Activated CD8-positive, alpha-beta memory T cell treated with anti-CD3 and anti-CD28 coated beads for 36 hours (primary cell): ENCODE results near the gene AP1B1. TPM values are rescaled to one million over a fixed set of nuclear protein-coding genes. Genes with fewer than 3 reads are reported as not detected.

Experiments used
- CTCF ChIA-PET: fragments of 350-600 bp; sonication (Branson Sonifier 250); formaldehyde crosslinking; loops from one replicate; lab custom pipeline; 2021; ENCODE audit warnings: antibody characterized with exemption; lab: Charles Lee
- POLR2A ChIA-PET: fragments of 350-600 bp; sonication (Branson Sonifier 250); formaldehyde crosslinking; loops from one replicate; lab custom pipeline; 2021; ENCODE audit warnings: antibody characterized with exemption; lab: Charles Lee
- total RNA-seq, 2 experiments: library from RNA; stranded (reverse); gene quantifications; one replicate each; pipeline ENCODE4 v1.2.3, GENCODE V29; 2021

The AP1B1 gene
- total RNA-seq, 2 experiments from 2014 or later = 75.4 to 76.5 TPM

DNA sequence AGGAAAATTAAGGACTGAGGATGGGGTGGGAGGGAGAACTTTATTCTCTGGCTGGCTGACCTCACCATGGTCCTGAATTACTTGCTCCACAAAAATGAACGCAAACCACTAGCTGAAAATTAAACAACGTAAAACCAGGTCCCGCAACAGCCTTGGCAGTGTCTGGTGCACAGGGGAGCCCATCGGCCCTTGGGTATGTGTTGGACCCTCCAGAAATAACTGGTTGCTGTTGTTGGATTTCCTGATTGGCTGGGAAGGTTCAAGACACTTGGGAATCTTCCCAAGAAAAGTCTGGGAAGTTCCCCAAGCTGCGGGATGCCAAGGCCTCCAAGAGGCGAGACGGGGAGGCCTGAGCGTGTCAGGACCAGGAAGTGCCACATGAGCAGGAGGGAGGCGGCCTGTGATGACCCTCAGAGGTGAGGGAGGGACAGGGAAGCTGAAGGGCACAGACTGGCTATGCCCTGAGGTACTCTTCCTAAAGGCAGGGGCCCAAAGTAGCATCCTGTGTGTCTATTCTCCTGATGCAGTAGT is 62.5 kb downstream of the AP1B1 start:
- POLR2A ChIA-PET = no interaction called here
- CTCF ChIA-PET = no interaction called here

DNA sequence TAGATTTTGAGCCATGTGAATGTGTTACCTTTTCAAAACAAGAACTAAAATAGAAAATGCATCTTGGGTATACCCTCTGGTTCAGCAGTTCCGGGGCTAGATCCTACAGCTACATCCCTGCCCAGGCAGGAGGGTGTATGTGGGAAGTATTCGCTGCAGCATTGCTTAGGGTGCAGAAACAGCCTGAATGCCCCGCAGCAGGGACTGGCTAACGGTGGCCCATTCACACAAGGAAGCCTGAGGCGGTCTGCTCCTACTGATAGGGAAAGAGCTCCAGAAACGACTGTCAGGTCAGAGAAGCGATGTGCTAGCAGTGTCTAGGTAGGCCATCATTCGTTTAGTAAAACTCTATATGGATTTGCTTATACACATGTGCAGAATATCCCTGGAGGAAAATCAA is 63.0 kb downstream of the AP1B1 start:
- POLR2A ChIA-PET = no interaction called here

DNA sequence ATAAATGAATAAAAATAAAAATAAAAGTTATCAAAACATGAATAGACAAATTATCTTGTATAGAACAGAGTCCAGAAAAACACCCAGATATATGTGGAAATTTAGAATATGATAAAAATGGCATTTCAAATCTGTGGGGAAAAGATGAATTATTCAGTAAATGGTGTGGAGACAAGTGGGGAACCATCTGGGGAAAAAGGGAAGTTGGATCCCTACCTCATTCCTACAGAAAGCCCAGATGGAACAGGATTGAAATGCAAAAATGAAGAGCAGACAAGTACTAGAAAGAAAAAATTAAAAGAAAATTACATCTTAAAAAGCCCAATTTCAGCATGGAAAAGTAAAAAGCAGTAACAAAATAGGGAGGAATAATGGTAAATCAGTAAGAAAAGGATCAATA is 64.7 kb downstream of the AP1B1 start:
- CTCF ChIA-PET = interaction anchor here (1.5 kb wide), 1 partner anchor 11 kb away, joined by 3 read pairs; no protein-coding TSS in a partner anchor
- POLR2A ChIA-PET = no interaction called here

More for the DNA sequence above, 63.0 kb downstream of the AP1B1 start:
- CTCF ChIA-PET = no interaction called here

DNA sequence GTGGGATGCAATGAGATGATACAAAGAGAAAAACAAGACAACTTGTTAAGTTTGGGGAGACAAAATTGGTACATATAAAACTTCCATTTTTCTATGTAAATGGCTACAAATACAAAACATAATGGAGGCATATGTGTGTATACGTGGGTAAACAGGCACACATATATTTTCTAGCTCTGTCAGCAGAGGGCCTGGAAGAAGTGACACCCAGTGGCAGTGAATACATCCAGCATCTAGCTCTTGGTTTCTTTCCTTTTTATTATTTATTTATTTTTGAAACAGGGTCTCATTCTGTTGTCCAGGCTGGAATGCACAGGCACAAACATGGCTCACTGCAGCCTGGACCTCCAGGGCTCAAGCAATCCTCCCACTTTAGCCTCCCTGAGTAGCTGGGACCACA is 67.8 kb downstream of the AP1B1 start:
- CTCF ChIA-PET = no interaction called here
- POLR2A ChIA-PET = no interaction called here

DNA sequence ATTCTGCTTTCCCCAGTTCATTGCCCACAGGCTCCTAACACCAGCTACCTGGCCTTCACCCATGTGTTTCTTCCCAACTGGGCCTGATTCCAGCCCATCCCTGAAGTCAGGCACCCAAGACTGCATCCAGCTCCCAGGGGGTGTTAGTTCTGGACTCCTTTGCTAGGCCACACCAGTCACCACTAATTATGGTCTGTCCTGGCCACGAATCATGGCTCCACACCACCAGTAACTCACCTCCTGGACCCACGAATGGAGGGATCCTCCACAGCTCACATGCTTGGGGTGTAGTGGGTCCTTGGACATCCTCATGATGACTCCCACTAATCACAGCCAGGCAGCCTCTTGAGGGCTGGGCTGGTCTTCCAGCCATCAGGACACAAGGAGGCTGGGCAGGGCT is 69.3 kb downstream of the AP1B1 start:
- ChIA-PET POLR2A (no interaction called here), CTCF (no interaction called here)

DNA sequence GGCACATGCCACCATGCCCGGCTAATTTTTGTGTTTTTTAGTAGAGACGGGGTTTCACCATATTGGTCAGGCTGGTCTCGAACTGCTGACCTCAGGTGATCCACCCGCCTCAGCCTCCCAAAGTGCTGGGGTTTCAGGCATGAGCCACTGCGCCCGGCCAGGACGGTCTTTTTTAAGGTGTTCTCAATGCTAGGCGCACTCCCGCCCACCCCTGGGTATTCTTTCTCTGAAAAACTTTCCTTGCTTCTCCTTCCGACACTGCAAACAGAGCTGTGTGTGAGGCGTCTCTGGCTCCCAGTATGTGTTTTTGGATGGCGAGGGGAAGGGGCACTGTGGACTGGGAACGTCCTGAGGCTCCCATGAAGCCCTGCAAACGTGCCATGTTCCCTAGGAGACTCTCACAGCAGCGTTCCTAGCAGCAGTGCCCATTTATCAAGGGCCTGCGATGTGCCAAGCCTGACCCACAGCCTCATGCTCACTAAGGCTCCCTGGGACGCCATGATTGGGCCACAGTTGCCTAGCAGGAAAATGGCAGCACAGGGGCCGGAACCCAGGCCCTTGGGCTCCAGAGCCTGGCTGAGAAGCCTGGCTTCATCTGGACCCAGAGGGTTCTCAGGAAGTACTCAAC is 70.4 kb downstream of the AP1B1 start:
- CTCF ChIA-PET = interaction anchor here (1.1 kb wide), 1 partner anchor 12 kb away, joined by 4 read pairs; the partner anchor contains the start of gene GAS2L1
- POLR2A ChIA-PET = no interaction called here

DNA sequence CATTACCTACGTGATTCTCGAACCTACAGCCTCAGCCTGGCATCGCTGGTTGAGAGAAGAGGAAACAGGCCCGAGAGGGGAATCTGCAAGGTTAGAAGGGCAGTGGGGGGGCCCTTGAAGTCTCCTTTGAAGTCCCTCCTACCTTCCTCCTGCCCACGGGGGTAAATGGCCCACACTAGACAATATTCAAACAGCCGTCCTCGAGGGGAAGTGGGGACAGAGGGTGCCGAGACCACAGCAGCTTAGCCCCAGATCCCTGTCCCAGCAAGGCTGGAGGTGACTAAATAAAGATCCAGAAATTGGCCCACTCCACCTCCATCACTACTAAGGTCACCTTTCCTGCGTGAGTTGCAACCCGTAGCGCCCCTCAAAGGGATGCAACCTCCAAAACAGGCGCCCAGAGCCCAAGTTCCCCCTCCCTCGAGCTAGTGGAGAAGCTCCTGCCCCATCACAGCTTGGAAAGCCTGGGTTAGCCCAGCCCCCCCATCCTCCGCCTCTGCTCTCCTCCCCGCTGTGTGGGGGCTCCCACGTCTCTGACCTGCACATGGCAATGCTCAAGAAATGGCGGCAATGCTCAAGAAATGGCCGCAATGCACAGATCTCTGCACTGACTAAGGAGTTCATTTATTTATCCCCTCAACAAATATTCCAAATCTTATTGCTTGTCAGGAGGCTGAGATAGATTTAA is 72.1 kb downstream of the AP1B1 start:
- POLR2A ChIA-PET = no interaction called here

DNA sequence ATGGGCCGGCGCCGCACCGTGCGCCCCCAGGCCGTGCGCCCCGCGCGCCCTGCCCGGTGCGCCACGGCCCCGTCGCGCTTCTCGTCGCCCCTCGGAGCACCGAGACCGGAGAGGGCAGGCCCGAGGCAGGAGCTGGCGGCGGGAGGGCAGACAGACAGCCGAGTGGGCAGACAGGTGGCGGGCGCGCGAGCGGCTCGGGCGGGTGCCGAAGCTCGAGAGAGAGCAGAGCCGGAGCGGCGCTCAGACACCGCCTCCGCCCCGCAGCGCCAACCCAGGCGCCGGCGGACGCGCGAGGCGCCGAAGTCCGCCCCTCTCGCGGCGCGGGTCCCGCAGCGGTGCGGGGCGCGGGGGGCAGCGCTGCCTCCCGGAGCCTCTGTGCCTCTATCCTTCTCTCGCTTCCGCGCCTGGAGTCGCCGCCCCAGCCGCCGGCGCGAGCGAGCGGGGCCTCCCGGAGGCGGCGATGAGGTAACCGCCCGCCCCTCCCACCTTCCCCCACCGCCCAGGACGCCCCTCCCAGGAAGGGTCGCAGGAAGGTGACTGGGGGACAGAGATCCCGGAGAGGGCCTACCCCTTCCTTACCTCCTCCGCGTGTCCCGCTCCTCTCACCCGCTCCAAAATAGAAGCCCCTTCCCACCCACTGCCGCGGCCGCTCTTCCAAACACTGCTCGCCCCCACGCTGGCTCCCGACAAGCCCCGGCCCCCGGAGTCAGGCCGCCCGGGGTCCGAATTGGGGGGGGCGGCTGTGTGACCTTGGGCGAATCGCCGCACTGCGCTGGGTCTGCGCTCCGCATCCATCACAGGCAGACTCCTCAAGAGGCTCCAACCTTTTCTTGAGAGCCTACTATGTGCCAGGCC is 72.9 kb downstream of the AP1B1 start, which contains the start of gene RASL10A:
Gene RASL10A (minus strand): TSS at position 412 of the 855 bp plus-strand sequence. CDS start 451 bp downstream, outside the sequence.
- POLR2A ChIA-PET = no interaction called here
- CTCF ChIA-PET = no interaction called here

More for the DNA sequence above, 72.1 kb downstream of the AP1B1 start:
- CTCF ChIA-PET = no interaction called here

DNA sequence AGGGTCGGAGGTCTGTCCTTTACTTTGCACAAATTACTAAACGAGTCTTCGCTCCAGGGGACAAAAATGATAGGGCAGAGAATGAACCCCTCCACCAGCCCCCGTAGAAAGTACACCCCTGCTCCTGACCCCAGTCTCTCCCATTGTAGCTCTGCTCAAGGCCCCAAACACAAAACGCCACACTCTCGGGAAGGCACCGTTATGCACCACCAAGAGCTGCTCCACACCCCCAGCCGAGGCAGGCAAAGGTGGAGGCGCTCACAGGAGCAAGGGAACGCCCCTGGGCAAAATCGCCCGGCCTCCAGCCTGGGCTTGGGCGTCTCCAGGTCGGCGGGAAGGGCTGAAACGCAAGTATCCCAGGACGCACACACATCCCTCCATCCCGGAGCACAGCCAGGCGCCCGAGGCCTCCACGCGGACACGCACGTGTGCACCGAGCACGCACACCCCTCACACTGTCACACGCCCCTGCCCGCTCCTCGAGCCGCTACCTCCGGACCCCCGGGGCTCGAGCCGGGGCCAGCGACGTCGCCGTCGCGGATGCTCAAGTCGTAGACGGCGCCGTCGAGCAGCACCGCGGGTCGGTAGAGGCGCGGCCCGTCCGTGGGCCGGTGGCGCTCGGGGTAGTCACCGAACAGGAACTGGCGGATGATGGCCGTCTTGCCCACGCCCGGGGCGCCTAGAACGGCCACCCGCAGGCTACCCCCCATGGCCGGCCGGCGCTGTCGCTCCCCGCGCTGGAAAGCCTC is 73.7 kb downstream of the AP1B1 start:
- CTCF ChIA-PET = interaction anchor here (1.1 kb wide), 1 partner anchor 9 kb away, joined by 3 read pairs; the partner anchor contains the start of gene GAS2L1
- POLR2A ChIA-PET = interaction anchor here (0.6 kb wide), 1 partner anchor 1053 kb away, joined by 3 read pairs; no protein-coding TSS in a partner anchor

DNA sequence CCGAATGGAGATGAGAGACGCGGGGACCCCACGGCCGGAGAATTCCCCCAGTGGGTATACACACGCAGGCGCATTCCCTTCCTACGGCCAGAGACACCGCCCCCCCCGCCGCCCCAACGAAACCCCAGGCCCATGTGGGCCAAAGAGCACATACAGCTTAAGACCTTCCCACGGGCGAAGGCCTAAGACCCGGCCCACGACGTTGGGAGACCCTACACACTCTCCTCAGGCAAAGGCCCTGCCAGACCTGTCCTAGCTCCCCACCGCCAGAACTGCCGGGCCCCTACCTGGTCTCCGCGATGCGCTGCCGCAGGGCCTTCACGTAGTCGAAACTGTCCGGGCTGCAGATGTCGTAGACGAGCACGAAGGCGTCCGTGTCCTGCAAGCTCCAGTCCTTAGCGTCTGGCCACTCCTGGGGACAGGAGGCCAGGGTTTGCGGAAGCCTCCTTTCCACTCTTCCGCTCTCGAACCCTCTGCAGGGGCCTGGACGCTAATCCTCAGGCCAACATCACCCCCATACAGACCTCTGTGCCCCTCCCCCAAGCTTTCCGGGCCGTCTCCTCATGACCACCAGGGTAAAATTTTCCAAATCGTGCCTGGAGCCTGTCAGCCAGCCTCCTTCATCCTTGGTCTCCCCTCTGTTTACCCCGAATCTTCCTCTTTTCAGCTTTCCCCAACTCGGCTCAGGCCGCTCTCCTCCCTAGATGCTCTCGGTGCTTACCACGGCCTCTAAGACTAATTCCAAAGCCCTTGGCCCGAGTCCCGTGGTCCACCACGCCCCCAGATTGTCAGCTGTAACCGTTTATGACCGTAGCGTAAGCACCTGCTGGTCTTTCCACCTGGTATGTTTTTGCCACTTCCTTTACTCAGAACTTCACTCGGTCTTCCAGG is 74.5 kb downstream of the AP1B1 start:
- POLR2A ChIA-PET = interaction anchor here (0.6 kb wide), 1 partner anchor 1052 kb away, joined by 3 read pairs; no protein-coding TSS in a partner anchor
- CTCF ChIA-PET = interaction anchor here (0.6 to 1.5 kb wide), 6 partner anchors 8 to 1900 kb away, joined by 3 to 7 read pairs (median 3); partner anchors contain the start of gene GAS2L1

DNA sequence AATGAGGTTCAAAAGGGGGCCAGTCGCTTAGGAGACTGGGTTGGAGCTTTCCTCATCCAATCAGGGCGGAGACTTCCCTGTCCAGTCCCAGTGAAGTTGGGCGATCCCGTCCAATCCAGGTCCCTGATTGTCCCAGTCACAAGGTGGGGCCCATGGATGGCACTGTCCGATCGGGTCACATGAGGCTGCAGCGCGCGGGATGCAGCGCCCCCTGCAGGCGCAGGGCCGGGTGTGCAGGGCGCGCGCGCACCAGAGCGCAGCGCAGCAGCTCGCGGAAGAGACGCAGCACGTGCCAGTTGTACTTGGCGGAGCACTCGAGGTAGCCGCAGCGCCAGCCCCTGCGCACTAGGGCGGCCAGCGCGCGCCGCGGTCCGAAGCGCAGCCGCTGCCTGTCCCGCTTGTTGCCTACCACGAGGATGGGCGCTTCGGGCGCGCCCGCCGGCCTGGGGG is 75.2 kb downstream of the AP1B1 start:
- CTCF ChIA-PET = interaction anchor here (0.6 to 1.5 kb wide), 6 partner anchors 9 to 1900 kb away, joined by 3 to 7 read pairs (median 3); no protein-coding TSS in a partner anchor
- POLR2A ChIA-PET = no interaction called here

DNA sequence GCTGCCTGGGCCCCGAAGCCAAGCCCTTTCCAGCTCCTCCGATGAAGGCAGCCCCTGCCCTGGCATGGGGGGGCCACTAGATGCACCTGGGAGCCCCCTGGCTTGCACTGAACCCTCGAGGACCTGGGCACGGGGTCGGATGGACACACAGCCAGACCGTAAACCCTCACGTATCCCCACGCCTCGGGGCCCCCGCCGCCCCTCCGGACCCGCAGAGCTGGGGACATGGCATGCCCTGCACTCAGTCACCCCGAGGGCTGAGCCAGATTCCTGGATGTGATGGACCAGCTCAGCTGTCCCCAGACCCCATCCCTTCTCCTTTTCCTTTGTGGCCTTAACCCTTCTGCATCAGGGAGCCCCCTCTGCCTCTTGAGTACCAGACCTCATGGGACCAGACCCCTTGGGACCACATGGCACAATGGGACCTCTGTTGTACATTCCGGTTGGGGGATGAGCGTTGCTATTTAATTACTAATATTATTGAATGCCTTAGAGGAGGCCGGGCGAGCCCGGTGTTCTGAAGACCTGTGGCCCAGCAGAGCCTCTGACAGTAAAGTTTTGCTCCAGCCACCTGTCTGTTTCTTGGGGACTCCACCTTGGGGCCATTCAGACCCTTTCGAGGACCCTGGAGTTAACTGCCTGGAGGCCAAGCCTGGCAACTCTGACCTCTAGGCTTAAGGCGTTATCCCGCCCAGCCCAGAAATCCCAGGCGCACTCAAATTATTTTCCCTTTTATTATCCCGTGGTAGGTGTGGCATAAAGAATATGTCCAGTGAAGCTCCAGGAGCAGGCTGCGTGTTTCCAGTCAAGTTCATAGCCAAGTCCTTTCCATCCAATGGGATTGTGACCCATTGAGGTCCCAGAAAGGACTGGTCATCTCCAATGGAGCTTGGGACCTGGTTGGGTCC is 75.9 kb downstream of the AP1B1 start:
- CTCF ChIA-PET = interaction anchor here (0.8 to 1.5 kb wide), 5 partner anchors 9 to 45 kb away, joined by 3 to 7 read pairs (median 3); no protein-coding TSS in a partner anchor

DNA sequence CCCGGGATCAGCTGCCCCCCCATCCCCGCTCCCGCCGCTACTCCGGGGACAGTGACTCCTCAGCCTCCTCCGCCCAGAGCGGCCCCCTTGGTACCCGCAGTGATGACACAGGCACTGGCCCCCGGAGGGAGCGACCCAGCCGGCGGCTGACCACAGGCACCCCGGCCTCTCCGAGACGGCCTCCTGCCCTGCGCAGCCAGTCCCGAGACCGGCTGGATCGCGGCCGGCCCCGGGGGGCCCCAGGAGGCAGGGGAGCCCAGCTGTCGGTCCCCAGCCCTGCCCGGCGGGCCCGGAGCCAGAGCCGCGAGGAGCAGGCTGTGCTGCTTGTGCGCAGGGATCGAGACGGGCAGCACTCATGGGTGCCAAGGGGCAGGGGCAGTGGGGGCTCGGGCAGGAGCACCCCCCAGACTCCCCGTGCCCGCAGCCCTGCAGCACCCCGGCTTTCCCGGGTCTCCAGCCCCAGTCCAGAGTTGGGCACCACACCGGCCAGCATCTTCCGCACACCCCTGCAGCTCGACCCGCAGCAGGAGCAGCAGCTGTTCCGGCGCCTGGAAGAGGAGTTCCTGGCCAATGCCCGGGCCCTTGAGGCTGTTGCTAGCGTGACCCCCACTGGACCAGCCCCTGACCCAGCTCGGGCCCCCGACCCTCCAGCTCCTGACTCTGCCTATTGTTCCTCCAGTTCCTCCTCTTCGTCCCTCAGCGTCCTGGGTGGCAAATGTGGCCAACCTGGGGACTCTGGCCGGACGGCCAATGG is 76.7 kb downstream of the AP1B1 start:
- POLR2A ChIA-PET = no interaction called here
- CTCF ChIA-PET = no interaction called here

More for the DNA sequence above, 75.9 kb downstream of the AP1B1 start:
- POLR2A ChIA-PET = no interaction called here

DNA sequence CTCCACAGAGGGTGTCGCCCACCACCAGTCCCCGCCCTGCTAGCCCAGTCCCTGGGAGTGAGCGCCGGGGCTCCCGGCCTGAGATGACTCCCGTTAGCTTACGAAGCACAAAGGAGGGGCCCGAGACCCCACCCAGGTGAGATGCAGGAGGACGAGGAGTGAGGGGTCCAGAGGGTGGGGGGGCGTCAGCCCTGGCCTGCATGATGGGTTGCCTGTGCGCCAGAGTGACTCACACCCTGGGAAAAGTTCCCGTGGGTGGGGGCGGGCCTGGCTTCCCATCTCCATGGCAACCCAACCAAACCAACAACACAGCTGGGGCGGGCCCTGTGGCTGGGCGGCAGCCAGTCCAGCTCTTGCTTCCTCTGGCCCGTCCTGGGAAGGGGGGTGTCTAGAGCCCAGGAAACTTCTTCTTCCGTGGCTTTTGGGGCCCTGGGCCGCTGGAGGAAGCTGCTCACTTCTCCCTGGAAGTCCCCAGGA is 77.5 kb downstream of the AP1B1 start:
- POLR2A ChIA-PET = no interaction called here

DNA sequence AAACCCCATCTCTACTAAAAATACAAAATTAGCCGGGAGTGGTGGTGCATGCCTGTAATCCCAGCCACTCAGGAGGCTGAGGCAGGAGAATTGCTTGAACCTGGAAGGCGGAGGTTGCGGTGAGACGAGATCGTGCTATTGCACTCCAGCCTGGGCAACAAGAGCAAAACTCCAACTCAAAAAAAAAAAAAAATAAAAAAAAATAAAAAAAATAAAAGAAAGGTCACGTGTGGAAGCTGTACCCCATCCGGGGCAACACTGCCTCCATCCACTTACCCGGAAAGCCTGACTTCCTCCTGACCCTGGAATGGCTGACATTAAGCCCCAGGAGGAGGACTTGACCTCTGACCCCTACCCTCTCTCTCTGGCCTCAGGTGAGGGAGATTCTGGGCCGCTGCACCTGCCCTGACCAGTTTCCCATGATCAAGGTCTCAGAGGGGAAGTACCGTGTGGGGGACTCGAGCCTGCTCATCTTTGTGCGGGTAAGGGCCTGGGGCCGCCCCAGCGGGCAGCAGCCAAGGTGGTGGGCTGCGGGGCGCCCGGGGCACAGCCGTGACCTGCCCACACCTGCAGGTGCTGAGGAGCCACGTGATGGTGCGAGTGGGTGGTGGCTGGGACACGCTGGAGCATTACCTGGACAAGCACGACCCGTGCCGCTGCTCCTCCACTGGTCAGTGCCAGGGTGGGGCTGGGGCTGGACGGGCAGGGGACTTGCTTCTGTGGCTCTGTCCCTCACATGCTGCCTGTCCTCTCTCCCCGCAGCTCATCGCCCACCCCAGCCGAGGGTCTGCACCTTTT is 78.1 kb downstream of the AP1B1 start:
- ChIA-PET CTCF (no interaction called here), POLR2A (no interaction called here)

More for the DNA sequence above, 77.5 kb downstream of the AP1B1 start:
- CTCF ChIA-PET = no interaction called here
